GM12872 (cell line): ENCODE results near the gene SP1.

Experiments used
- CTCF ChIP-seq: IDR thresholded peaks from 3 replicates; pipeline ENCODE4 v1.5.1; 2011; ENCODE audit warnings: low read depth, mild to moderate bottlenecking, low read length, moderate library complexity; ENCODE audit not compliant: insufficient read depth

Gene SP1

GRCh38 chr12:53410951-53411350 is 31.0 kb downstream of the SP1 start:
- no peak for TF ChIP-seq CTCF

DNA sequence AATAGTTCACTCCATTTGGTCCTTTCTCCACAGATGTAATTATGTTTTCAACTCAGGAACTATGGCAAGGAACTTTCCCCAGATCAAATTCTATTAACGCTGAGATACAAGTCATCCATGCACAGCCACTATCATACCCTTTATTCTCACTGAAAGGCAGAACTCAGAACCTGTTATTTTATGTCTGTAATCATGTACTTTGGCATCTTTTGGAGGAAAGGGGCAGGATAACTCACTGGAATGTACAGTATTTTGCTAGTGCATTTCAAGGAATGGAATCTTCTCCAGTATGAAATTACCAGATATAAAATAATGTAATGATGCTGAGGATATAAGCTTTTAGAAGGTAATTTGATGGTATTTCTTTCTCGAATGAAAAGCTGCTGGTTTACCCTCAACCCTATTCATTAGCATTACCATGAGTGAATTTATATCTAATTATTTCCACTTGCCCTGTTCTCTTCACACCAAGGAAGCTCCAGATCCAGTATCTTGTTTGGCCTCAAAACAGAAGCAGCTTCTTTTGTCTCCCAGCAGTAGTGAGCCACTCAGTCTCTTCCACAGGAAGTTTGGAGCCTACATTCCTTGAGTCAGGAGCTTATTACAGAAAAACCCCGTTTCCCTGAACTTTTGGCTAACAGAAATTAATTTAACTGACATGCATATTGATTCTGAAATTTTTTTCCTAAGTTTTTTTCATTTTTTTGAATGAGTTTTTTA is 33.7 kb downstream of the SP1 start:
- no peak for TF ChIP-seq CTCF

DNA sequence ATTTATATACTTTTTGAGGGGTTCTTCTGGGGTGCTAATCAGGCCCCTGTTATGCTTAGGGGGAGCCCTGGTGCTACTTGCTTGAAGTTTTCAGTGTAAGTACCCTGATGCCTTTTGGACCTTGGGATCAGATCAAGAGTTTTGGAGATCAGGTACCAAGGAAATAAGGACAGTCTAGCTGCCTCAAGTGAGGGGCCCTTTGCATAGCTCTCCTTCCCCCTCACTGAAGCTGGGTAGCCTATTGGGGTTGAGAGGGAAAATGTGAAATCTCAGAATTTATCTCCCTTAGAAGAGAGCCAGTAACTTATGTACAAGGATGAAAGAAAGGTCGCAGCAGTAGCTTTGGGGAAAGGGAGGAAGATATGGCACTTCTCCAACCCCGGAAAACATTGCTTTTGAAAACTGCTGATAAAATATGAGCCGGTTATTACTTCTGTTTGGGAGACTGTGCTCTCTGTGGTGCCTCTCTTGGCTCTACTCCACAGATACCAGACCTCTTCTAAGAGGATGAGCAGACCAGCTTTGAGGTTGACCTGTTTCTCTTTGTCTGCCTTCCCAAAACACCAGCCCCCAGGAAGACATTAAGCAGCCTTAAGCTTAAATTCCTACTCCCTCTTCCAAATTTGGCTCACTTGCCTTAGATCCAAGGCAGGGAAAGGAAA is 34.9 kb downstream of the SP1 start:
- TF ChIP-seq CTCF, result no peak

DNA sequence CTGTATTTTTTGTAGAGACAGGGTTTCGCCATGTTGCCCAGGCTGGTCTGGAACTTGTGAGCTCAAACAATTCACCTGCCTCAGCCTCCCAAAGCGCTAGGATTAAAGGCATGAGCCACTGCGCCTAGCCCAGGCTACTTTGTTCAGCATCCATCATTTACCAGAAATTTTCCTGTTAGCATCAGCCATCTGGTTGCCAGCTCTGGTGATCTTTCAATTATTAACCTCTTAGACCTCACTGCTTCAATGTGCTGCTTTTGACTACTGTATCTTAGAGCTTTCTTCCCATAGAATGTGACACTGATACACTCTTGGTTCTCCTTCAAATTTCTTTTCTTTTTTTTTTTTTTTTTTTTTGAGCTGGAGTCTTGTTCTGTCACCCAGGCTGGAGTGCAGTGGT is 38.2 kb downstream of the SP1 start:
- no peak for TF ChIP-seq CTCF

DNA sequence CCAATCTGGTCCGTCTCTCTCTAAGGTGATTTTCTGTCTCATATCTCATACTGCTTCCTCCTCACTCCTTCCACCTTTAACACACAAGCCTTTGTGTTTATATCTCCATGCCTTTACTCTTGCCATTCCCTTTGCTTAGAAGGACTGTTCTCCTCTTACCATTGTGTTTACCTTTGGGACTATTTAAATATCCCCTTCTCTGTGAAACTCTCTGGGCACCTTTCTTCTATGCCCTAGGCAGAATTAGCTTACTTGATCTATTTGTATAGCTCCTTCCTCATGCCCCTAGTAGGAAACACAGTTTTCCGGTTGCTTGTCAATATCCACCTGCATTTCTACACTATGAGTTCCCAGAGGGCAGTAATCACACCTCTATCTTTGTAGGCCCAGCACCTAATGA is 39.8 kb downstream of the SP1 start:
- no peak for TF ChIP-seq CTCF

- no peak for TF ChIP-seq CTCF
Observed at GRCh38 chr12:53423597-53423996, 43.6 kb downstream of the SP1 start, which contains the start of gene AMHR2. Gene AMHR2 (plus strand): TSS chr12:53423855. CDS start chr12:53423935, 80 bp downstream.

DNA sequence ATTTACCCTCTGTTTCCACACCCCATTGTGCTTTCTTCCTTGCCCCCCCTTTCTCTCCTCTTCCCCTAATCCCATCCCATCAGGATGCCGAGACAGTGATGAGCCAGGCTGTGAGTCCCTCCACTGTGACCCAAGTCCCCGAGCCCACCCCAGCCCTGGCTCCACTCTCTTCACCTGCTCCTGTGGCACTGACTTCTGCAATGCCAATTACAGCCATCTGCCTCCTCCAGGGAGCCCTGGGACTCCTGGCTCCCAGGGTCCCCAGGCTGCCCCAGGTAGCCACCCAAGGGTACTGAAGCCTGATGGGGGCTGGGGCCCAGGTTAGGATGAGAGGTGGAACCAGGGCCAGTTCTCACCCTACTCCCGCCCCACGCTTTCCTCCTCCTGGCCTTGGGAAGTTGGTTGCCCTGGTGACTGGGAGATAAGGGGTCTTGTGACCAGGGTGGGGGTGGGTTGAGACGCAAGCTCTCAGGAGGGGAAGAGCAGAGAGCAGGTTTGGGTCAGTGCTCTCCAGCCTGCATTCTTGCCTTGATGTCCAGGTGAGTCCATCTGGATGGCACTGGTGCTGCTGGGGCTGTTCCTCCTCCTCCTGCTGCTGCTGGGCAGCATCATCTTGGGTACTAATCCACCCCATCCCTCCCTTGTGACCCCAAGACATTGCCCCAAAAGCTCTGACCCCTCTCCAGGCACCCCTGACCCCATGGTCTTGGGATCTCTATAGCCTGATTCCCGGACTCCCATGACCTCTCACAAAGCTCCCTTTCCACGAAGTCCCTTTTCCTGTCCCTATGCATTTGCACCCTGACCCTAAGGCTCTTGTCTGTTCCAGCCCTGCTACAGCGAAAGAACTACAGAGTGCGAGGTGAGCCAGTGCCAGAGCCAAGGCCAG is 44.9 kb downstream of the SP1 start:
- TF ChIP-seq CTCF, result no peak
